Stimulated activated CD8-positive, alpha-beta memory T cell treated with anti-CD3 and anti-CD28 coated beads, Interleukin-7, amount 100 ng/mL, for 1 hour (primary cell): ENCODE measurements around the gene RHAG.

Experiments
- DNase-seq, 2 donors: peaks; one replicate each; pipeline ENCODE4 v3.0.0-alpha.2; 2020; ENCODE audit warnings: low read depth in 2 of 2

Gene RHAG

GRCh38 chr6:49565261-49565660 lies 71.4 kb downstream of the RHAG start:
- no peak for DNase-seq

- no peak for DNase-seq
Measured at GRCh38 chr6:49564552-49564951, 72.1 kb downstream of the RHAG start.

- no peak for DNase-seq
Measured at GRCh38 chr6:49563006-49563886, 73.4 kb downstream of the RHAG start.

GRCh38 chr6:49558238-49558637 lies 78.4 kb downstream of the RHAG start:
- no peak for DNase-seq

- DNase-seq, result no peak
Measured at GRCh38 chr6:49557177-49557576, 79.5 kb downstream of the RHAG start.

- DNase-seq, result no peak
Measured at GRCh38 chr6:49556429-49556837, 80.2 kb downstream of the RHAG start.

GRCh38 chr6:49555951-49556350 lies 80.7 kb downstream of the RHAG start:
- DNase-seq, result no peak
